ENCODE results near the gene GMCL2.

Gene GMCL2

GRCh38 chr5:178192787-178193186 lies 5.6 kb upstream of the GMCL2 start:
- Histone ChIP-seq H3K36me3 (ENCODE audit: low read length) (no peaks in the 10 kb centered on the region), H3K4me2 (ENCODE audit: low read depth, low read length, poor library complexity, severe bottlenecking) (no peak overlapping the region), H3K4me3 (ENCODE audit: insufficient read depth, low read length, poor library complexity, severe bottlenecking) (no peak overlapping the region), H4K20me1 (ENCODE audit: low read depth, low read length) (no peaks in the 10 kb centered on the region), H3F3A (ENCODE audit: insufficient read depth) (no peaks in the 10 kb centered on the region), H3K9ac (ENCODE audit: low read length) (no peak overlapping the region), H2AFZ (ENCODE audit: low read depth, low read length, severe bottlenecking) (no peak overlapping the region), H3K27ac (ENCODE audit: low read depth, low read length) (no peak overlapping the region), H3K9me3 (ENCODE audit: insufficient read depth, low read length) (no peaks in the 10 kb centered on the region), H3K9me2 (replicated peaks; ENCODE audit: insufficient read depth, low read length) (no peaks in the 10 kb centered on the region), H3K27me3 (ENCODE audit: low read length) (no peaks in the 10 kb centered on the region), H3K79me2 (ENCODE audit: insufficient read depth, low read length) (no peaks in the 10 kb centered on the region)
- no peak for TF ChIP-seq EZH2phosphoT487 (conservative IDR thresholded peaks at IDR 0.05; ENCODE audit: low read length)

- Histone ChIP-seq H3F3A (ENCODE audit: insufficient read depth) (no peaks in the 10 kb centered on the region), H3K4me2 (ENCODE audit: low read depth, low read length, poor library complexity, severe bottlenecking) (no peak overlapping the region), H3K4me3 (ENCODE audit: insufficient read depth, low read length, poor library complexity, severe bottlenecking) (no peak overlapping the region), H3K9me2 (replicated peaks; ENCODE audit: insufficient read depth, low read length) (no peaks in the 10 kb centered on the region), H4K20me1 (ENCODE audit: low read depth, low read length) (no peaks in the 10 kb centered on the region), H3K27ac (ENCODE audit: low read depth, low read length) (no peak overlapping the region), H3K9ac (ENCODE audit: low read length) (no peak overlapping the region), H3K36me3 (ENCODE audit: low read length) (no peaks in the 10 kb centered on the region), H3K79me2 (ENCODE audit: insufficient read depth, low read length) (no peaks in the 10 kb centered on the region), H2AFZ (ENCODE audit: low read depth, low read length, severe bottlenecking) (no peak overlapping the region), H3K9me3 (ENCODE audit: insufficient read depth, low read length) (no peaks in the 10 kb centered on the region), H3K27me3 (ENCODE audit: low read length) (no peaks in the 10 kb centered on the region)
- TF ChIP-seq CTCF (IDR thresholded peaks at IDR 0.05; ENCODE audit: insufficient read depth, low read length, poor library complexity, severe bottlenecking) (no peak), EZH2phosphoT487 (conservative IDR thresholded peaks at IDR 0.05; ENCODE audit: low read length) (no peak)
Observed at GRCh38 chr5:178192244-178192643, 5.1 kb upstream of the GMCL2 start.

- no peaks in the 10 kb centered on the region for H3K36me3 ChIP-seq (ENCODE audit: low read length)
- H2AFZ ChIP-seq (ENCODE audit: low read depth, low read length, severe bottlenecking), result no peak overlapping the region
- TF ChIP-seq EZH2phosphoT487 (conservative IDR thresholded peaks at IDR 0.05; ENCODE audit: low read length) (no peak), CTCF (IDR thresholded peaks at IDR 0.05; ENCODE audit: insufficient read depth, low read length, poor library complexity, severe bottlenecking) (no peak)
Observed at GRCh38 chr5:178191661-178192060, 4.5 kb upstream of the GMCL2 start.

GRCh38 chr5:178189433-178189832 lies 2.3 kb upstream of the GMCL2 start:
- no peaks in the 10 kb centered on the region for H3K9me3 ChIP-seq (ENCODE audit: insufficient read depth, low read length)
- no peaks in the 10 kb centered on the region for H4K20me1 ChIP-seq (ENCODE audit: low read depth, low read length)
- H2AFZ ChIP-seq (ENCODE audit: low read depth, low read length, severe bottlenecking), result no peak overlapping the region
- H3K4me2 ChIP-seq (ENCODE audit: low read depth, low read length, poor library complexity, severe bottlenecking), result no peak overlapping the region
- no peaks in the 10 kb centered on the region for H3F3A ChIP-seq (ENCODE audit: insufficient read depth)
- H3K79me2 ChIP-seq (ENCODE audit: insufficient read depth, low read length), result no peaks in the 10 kb centered on the region
- H3K36me3 ChIP-seq (ENCODE audit: low read length), result no peaks in the 10 kb centered on the region
- no peak overlapping the region for H3K9ac ChIP-seq (ENCODE audit: low read length)
- H3K27me3 ChIP-seq (ENCODE audit: low read length), result no peaks in the 10 kb centered on the region
- no peak overlapping the region for H3K4me3 ChIP-seq (ENCODE audit: insufficient read depth, low read length, poor library complexity, severe bottlenecking)
- H3K27ac ChIP-seq (ENCODE audit: low read depth, low read length), result no peak overlapping the region
- no peaks in the 10 kb centered on the region for H3K9me2 ChIP-seq (replicated peaks; ENCODE audit: insufficient read depth, low read length)
- TF ChIP-seq EZH2phosphoT487 (conservative IDR thresholded peaks at IDR 0.05; ENCODE audit: low read length), result no peak

More at GRCh38 chr5:178191661-178192060, 4.5 kb upstream of the GMCL2 start:
- H3K27me3 ChIP-seq (ENCODE audit: low read length), result no peaks in the 10 kb centered on the region
- H3K27ac ChIP-seq (ENCODE audit: low read depth, low read length), result no peak overlapping the region
- H3K4me2 ChIP-seq (ENCODE audit: low read depth, low read length, poor library complexity, severe bottlenecking), result no peak overlapping the region
- H3K79me2 ChIP-seq (ENCODE audit: insufficient read depth, low read length), result no peaks in the 10 kb centered on the region
- no peak overlapping the region for H3K9ac ChIP-seq (ENCODE audit: low read length)
- H3K9me3 ChIP-seq (ENCODE audit: insufficient read depth, low read length), result no peaks in the 10 kb centered on the region
- no peaks in the 10 kb centered on the region for H3F3A ChIP-seq (ENCODE audit: insufficient read depth)
- H3K4me3 ChIP-seq (ENCODE audit: insufficient read depth, low read length, poor library complexity, severe bottlenecking), result no peak overlapping the region
- no peaks in the 10 kb centered on the region for H4K20me1 ChIP-seq (ENCODE audit: low read depth, low read length)
- no peaks in the 10 kb centered on the region for H3K9me2 ChIP-seq (replicated peaks; ENCODE audit: insufficient read depth, low read length)
